Fibroblast of peridontal ligament (primary cell): ENCODE measurements around the gene NFIA.

Experiments used
- DNase-seq: peaks from one replicate; pipeline ENCODE4 v3.0.0-alpha.2; 2010; ENCODE audit errors: extremely low read depth

NFIA gene

GRCh38 chr1:61152469-61153105 is 70.2 kb downstream of the NFIA start:
- DNase-seq, result no peak

- no peak for DNase-seq
Measured at GRCh38 chr1:61156576-61157467, 74.5 kb downstream of the NFIA start.

GRCh38 chr1:61157468-61157987 is 75.2 kb downstream of the NFIA start:
- DNase-seq, result peak; percentile 94

GRCh38 chr1:61158591-61158990 is 76.2 kb downstream of the NFIA start:
- no peak for DNase-seq

GRCh38 chr1:61160526-61160925 is 78.2 kb downstream of the NFIA start:
- DNase-seq, result no peak

GRCh38 chr1:61162520-61163258 is 80.3 kb downstream of the NFIA start:
- DNase-seq, result no peak

GRCh38 chr1:61163355-61163754 is 81.0 kb downstream of the NFIA start:
- DNase-seq, result no peak

GRCh38 chr1:61165402-61165801 is 83.0 kb downstream of the NFIA start:
- DNase-seq, result no peak

GRCh38 chr1:61167309-61167708 is 84.9 kb downstream of the NFIA start:
- DNase-seq, result no peak

- DNase-seq, result no peak
Measured at GRCh38 chr1:61169045-61169444, 86.7 kb downstream of the NFIA start.

- no peak for DNase-seq
Measured at GRCh38 chr1:61169634-61170033, 87.3 kb downstream of the NFIA start.

- peak; percentile 64 for DNase-seq
Measured at GRCh38 chr1:61170328-61171238, 88.2 kb downstream of the NFIA start.

- DNase-seq, result no peak
Measured at GRCh38 chr1:61171346-61171745, 89.0 kb downstream of the NFIA start.

- DNase-seq, result no peak
Measured at GRCh38 chr1:61171974-61172373, 89.6 kb downstream of the NFIA start.

- DNase-seq, result no peak
Measured at GRCh38 chr1:61173118-61173517, 90.8 kb downstream of the NFIA start.

GRCh38 chr1:61174060-61174795 is 91.9 kb downstream of the NFIA start:
- DNase-seq, result no peak

GRCh38 chr1:61175976-61176375 is 93.6 kb downstream of the NFIA start:
- DNase-seq, result no peak

GRCh38 chr1:61181067-61182038 is 99.0 kb downstream of the NFIA start:
- no peak for DNase-seq

- peak; percentile 65 for DNase-seq
Measured at GRCh38 chr1:61182049-61182448, 99.7 kb downstream of the NFIA start.
